Measurements from ENCODE around the gene DDX23.

GRCh38 chr12:48818831-48819590 is 33.0 kb downstream of the DDX23 start:
- TF ChIP-seq CTCF (conservative IDR thresholded peaks at IDR 0.05; ENCODE audit: low read depth, low read length) (peak; percentile 32), EZH2phosphoT487 (IDR thresholded peaks at IDR 0.05; ENCODE audit: borderline replicate concordance, low read length) (no peak), EZH2 (IDR thresholded peaks at IDR 0.05; ENCODE audit: low read length, unreplicated experiment) (no peak)
